Skeletal muscle tissue (tissue), 4 donors: Measurements from ENCODE around the gene HEPH. TPM values are rescaled to one million over a fixed set of nuclear protein-coding genes. Genes with fewer than 3 reads are reported as not detected.
"Not testable (repeated sequence)": the region's sequence is repeated elsewhere in the genome, so short reads cannot be mapped to it uniquely, and the experiment has no call there.

ENCODE experiments used
- H3K27ac ChIP-seq: one replicate; pipeline ENCODE4 v1.7.0; 2013; ENCODE audit warnings: mild to moderate bottlenecking, low read depth, low read length, inconsistent platforms
- H3K27me3 ChIP-seq, 3 donors: one replicate each; pipeline ENCODE4 v1.7.0; 2013; ENCODE audit warnings: low read length in 3 of 3; ENCODE audit not compliant: control insufficient read depth in 3 of 3, insufficient read depth in 3 of 3
- H3K36me3 ChIP-seq, 3 donors: one replicate each; pipeline ENCODE4 v1.7.0; 2013; ENCODE audit warnings: low read length in 3 of 3; ENCODE audit not compliant: control insufficient read depth in 3 of 3, insufficient read depth in 3 of 3
- H3K4me1 ChIP-seq, 3 donors: one replicate each; pipeline ENCODE4 v1.7.0; 2013; ENCODE audit warnings: low read length in 3 of 3, mild to moderate bottlenecking in 3 of 3; ENCODE audit not compliant: control insufficient read depth in 3 of 3, insufficient read depth in 3 of 3
- H3K4me3 ChIP-seq, 3 donors: one replicate each; pipeline ENCODE4 v1.7.0; 2013; ENCODE audit warnings: low read length in 3 of 3
- H3K9ac ChIP-seq, 3 donors: one replicate each; pipeline ENCODE4 v1.7.0; 2013; ENCODE audit warnings: low read length in 3 of 3, mild to moderate bottlenecking in 3 of 3, moderate library complexity in 2 of 3, low read depth in 1 of 3
- H3K9me3 ChIP-seq, 3 donors: one replicate each; pipeline ENCODE4 v1.7.0; 2013; ENCODE audit warnings: low read length in 3 of 3; ENCODE audit not compliant: control insufficient read depth in 3 of 3
- total RNA-seq: library from RNA; depleted of rRNA; stranded (reverse); fragments of >200 nt; gene quantifications from one replicate; pipeline ENCODE4 v1.2.3, GENCODE V29; 2014
- donor health status: Osteomylitis.

The HEPH gene, protein sequence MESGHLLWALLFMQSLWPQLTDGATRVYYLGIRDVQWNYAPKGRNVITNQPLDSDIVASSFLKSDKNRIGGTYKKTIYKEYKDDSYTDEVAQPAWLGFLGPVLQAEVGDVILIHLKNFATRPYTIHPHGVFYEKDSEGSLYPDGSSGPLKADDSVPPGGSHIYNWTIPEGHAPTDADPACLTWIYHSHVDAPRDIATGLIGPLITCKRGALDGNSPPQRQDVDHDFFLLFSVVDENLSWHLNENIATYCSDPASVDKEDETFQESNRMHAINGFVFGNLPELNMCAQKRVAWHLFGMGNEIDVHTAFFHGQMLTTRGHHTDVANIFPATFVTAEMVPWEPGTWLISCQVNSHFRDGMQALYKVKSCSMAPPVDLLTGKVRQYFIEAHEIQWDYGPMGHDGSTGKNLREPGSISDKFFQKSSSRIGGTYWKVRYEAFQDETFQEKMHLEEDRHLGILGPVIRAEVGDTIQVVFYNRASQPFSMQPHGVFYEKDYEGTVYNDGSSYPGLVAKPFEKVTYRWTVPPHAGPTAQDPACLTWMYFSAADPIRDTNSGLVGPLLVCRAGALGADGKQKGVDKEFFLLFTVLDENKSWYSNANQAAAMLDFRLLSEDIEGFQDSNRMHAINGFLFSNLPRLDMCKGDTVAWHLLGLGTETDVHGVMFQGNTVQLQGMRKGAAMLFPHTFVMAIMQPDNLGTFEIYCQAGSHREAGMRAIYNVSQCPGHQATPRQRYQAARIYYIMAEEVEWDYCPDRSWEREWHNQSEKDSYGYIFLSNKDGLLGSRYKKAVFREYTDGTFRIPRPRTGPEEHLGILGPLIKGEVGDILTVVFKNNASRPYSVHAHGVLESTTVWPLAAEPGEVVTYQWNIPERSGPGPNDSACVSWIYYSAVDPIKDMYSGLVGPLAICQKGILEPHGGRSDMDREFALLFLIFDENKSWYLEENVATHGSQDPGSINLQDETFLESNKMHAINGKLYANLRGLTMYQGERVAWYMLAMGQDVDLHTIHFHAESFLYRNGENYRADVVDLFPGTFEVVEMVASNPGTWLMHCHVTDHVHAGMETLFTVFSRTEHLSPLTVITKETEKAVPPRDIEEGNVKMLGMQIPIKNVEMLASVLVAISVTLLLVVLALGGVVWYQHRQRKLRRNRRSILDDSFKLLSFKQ
- 8.4 TPM for total RNA-seq

- H3K4me1 ChIP-seq: no peaks in the 10 kb centered on the region
- H3K27ac ChIP-seq: no peak within 1 kb of the TSS
- H3K36me3 ChIP-seq: no peaks in the 10 kb centered on the region
- H3K27me3 ChIP-seq: peaks cover 0 to 4% (median 0%) of the 10 kb centered on the region in 3 donors
- no peak within 1 kb of the TSS for H3K9ac ChIP-seq
- no peaks in the 10 kb centered on the region for H3K9me3 ChIP-seq
- peak within 1 kb of the TSS in 1 of 3 donors; percentile 43 for H3K4me3 ChIP-seq
These were observed at the start of gene HEPH for GRCh38 chrX:66163849-66164411. Gene HEPH (plus strand): TSS chrX:66164247. CDS start chrX:66170571, 6,324 bp downstream.

GRCh38 chrX:66118722-66119121 is 45.3 kb upstream of the HEPH start:
- not testable (repeated sequence) for H3K36me3 ChIP-seq, H3K27ac ChIP-seq, H3K4me1 ChIP-seq, H3K27me3 ChIP-seq, H3K9ac ChIP-seq, H3K4me3 ChIP-seq, H3K9me3 ChIP-seq

- H3K9ac ChIP-seq, H3K27ac ChIP-seq, H3K36me3 ChIP-seq, H3K9me3 ChIP-seq, H3K27me3 ChIP-seq, H3K4me3 ChIP-seq, H3K4me1 ChIP-seq: not testable (repeated sequence)
These were observed 42.7 kb upstream of the HEPH start for GRCh38 chrX:66121354-66121753.

DNA sequence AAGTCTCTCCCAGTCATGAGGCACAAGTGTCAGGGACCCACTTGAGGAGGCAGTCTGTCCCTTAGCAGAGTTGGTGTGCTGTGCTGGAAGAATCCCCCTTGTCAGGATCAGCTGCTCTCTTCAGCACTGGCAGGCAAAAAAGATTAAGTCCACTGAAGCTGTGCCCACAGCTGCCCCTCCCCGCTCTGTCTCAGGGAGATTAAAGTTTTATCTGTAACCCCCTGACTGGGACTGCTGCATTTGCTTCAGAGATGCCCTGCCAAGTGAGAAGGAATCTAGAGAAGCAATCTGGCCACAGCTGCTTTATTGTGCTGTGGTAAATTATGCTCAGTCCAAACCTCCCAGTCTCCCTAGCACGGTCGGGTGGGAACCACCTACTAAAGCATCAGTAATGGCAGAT is 37.4 kb upstream of the HEPH start:
- Histone ChIP-seq H3K4me3 (no peak overlapping the region), H3K9me3 (no peaks in the 10 kb centered on the region), H3K27me3 (no peaks in the 10 kb centered on the region), H3K4me1 (no peaks in the 10 kb centered on the region), H3K36me3 (no peaks in the 10 kb centered on the region), H3K27ac (no peak overlapping the region), H3K9ac (no peak overlapping the region)

- no peaks in the 10 kb centered on the region for H3K27me3 ChIP-seq
- no peak overlapping the region for H3K4me3 ChIP-seq
- no peak overlapping the region for H3K9ac ChIP-seq
- no peak overlapping the region for H3K27ac ChIP-seq
- no peaks in the 10 kb centered on the region for H3K4me1 ChIP-seq
- no peaks in the 10 kb centered on the region for H3K36me3 ChIP-seq
- H3K9me3 ChIP-seq: no peaks in the 10 kb centered on the region
These were observed 33.6 kb upstream of the HEPH start for GRCh38 chrX:66130469-66130868.

DNA sequence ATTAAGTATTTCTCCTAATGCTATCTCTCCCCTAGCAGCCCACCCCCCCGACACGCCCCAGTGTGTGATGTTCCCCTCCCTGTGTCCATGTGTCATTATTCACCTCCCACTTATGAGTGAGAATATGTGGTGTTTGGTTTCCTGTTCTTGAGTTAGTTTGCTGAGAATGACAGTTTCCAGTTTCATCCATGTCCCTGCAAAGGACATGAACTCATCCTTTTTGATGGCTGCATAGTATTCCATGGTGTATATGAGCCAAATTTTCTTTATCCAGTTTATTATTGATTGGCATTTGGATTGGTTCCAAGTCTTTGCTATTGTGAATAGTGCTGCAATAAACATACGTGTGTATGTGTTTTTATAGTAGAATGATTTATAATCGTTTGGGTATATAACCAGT is 28.8 kb upstream of the HEPH start:
- H3K9ac ChIP-seq, H3K4me3 ChIP-seq, H3K27me3 ChIP-seq, H3K27ac ChIP-seq, H3K9me3 ChIP-seq, H3K36me3 ChIP-seq, H3K4me1 ChIP-seq: not testable (repeated sequence)

GRCh38 chrX:66142351-66142750 is 21.7 kb upstream of the HEPH start:
- H3K4me3 ChIP-seq: no peak overlapping the region
- H3K27me3 ChIP-seq: no peaks in the 10 kb centered on the region
- no peaks in the 10 kb centered on the region for H3K36me3 ChIP-seq
- no peak overlapping the region for H3K27ac ChIP-seq
- H3K4me1 ChIP-seq: no peaks in the 10 kb centered on the region
- H3K9ac ChIP-seq: no peak overlapping the region
- no peaks in the 10 kb centered on the region for H3K9me3 ChIP-seq

- Histone ChIP-seq H3K36me3 (no peaks in the 10 kb centered on the region), H3K9me3 (no peaks in the 10 kb centered on the region), H3K27me3 (no peaks in the 10 kb centered on the region), H3K9ac (no peak overlapping the region), H3K4me1 (no peaks in the 10 kb centered on the region), H3K27ac (no peak overlapping the region), H3K4me3 (no peak overlapping the region)
These were observed 19.8 kb upstream of the HEPH start for GRCh38 chrX:66144258-66144657.

GRCh38 chrX:66149519-66149918 is 14.5 kb upstream of the HEPH start:
- Histone ChIP-seq H3K36me3 (no peaks in the 10 kb centered on the region), H3K27ac (no peak overlapping the region)

More at GRCh38 chrX:66149519-66149918, 14.5 kb upstream of the HEPH start:
- Histone ChIP-seq H3K4me1 (no peaks in the 10 kb centered on the region), H3K4me3 (no peak overlapping the region), H3K9ac (no peak overlapping the region), H3K9me3 (no peaks in the 10 kb centered on the region), H3K27me3 (no peaks in the 10 kb centered on the region)
